ENCODE results near the gene KRTAP10-8.
"Not testable (repeated sequence)": the region's sequence is repeated elsewhere in the genome, so short reads cannot be mapped to it uniquely, and the experiment has no call there.

GRCh38 chr21:44637851-44638348, 26.0 kb downstream of the KRTAP10-8 start:
- not testable (repeated sequence) for TF ChIP-seq CTCF, POLR2A (IDR thresholded peaks at IDR 0.05)
